ENCODE data around the gene B4GALT5.
A peak's percentile ranks its signal among the peaks of the same experiment; 100 is the strongest.

B4GALT5 gene

GRCh38 chr20:49595811-49596561 is 117.7 kb downstream of the B4GALT5 start:
- no peak overlapping the region for H3K27ac ChIP-seq (ENCODE audit: low read depth, low read length)
- no peak overlapping the region for H3K18ac ChIP-seq (ENCODE audit: low read length)
- H2BK15ac ChIP-seq (replicated peaks; ENCODE audit: low read depth), result no peak overlapping the region
- H3K9ac ChIP-seq (ENCODE audit: low read length), result no peak overlapping the region
- WGBS (ENCODE audit: extremely low coverage, insufficient coverage, low lambda C conversion rate), result no CpG with 5 or more reads among the region's 15 CpGs
- H2BK120ac ChIP-seq (ENCODE audit: low read depth, low read length), result no peak overlapping the region
- H3K4ac ChIP-seq (ENCODE audit: low read depth, low read length), result no peak overlapping the region
- no peak overlapping the region for H2AK5ac ChIP-seq (ENCODE audit: low read length)
- no peak overlapping the region for H4K5ac ChIP-seq (ENCODE audit: low read length)
- no peaks in the 10 kb centered on the region for H3K36me3 ChIP-seq (ENCODE audit: control insufficient read depth, insufficient read depth, low read length)
- no peak overlapping the region for H3K23ac ChIP-seq (ENCODE audit: low read length)
- H2BK5ac ChIP-seq (ENCODE audit: low read length), result no peak overlapping the region
- no peaks in the 10 kb centered on the region for H3K79me1 ChIP-seq (ENCODE audit: low read length)
- no peaks in the 10 kb centered on the region for H3K4me1 ChIP-seq (ENCODE audit: control insufficient read depth, low read depth, low read length)
- no peak overlapping the region for H3K56ac ChIP-seq (ENCODE audit: low read length)
- no peaks in the 10 kb centered on the region for H3K27me3 ChIP-seq (ENCODE audit: insufficient read depth, low read length, poor library complexity)
- no peaks in the 10 kb centered on the region for H3K79me2 ChIP-seq (ENCODE audit: control insufficient read depth, insufficient read depth, low read length)
- no peak overlapping the region for H3K4me3 ChIP-seq (ENCODE audit: low read length)
- DNase-seq, result no peak
- H3K4me2 ChIP-seq (ENCODE audit: low read length), result no peak overlapping the region
- no peak overlapping the region for H4K8ac ChIP-seq (ENCODE audit: low read depth, low read length)

GRCh38 chr20:49595346-49595745 is 118.3 kb downstream of the B4GALT5 start:
- no peak for DNase-seq
- no CpG with 5 or more reads among the region's 10 CpGs for WGBS (ENCODE audit: extremely low coverage, insufficient coverage, low lambda C conversion rate)
- Histone ChIP-seq H3K9ac (ENCODE audit: low read length) (no peak overlapping the region), H3K56ac (ENCODE audit: low read length) (no peak overlapping the region), H3K27ac (ENCODE audit: low read depth, low read length) (no peak overlapping the region), H3K4me1 (ENCODE audit: control insufficient read depth, low read depth, low read length) (no peaks in the 10 kb centered on the region), H3K4me3 (ENCODE audit: low read length) (no peak overlapping the region), H4K8ac (ENCODE audit: low read depth, low read length) (no peak overlapping the region), H3K18ac (ENCODE audit: low read length) (no peak overlapping the region), H2BK5ac (ENCODE audit: low read length) (no peak overlapping the region), H2BK15ac (replicated peaks; ENCODE audit: low read depth) (no peak overlapping the region), H2BK120ac (ENCODE audit: low read depth, low read length) (no peak overlapping the region), H3K23ac (ENCODE audit: low read length) (no peak overlapping the region), H3K79me2 (ENCODE audit: control insufficient read depth, insufficient read depth, low read length) (no peaks in the 10 kb centered on the region), H3K36me3 (ENCODE audit: control insufficient read depth, insufficient read depth, low read length) (no peaks in the 10 kb centered on the region), H3K79me1 (ENCODE audit: low read length) (no peaks in the 10 kb centered on the region), H3K4ac (ENCODE audit: low read depth, low read length) (no peak overlapping the region), H3K27me3 (ENCODE audit: insufficient read depth, low read length, poor library complexity) (no peaks in the 10 kb centered on the region), H2AK5ac (ENCODE audit: low read length) (no peak overlapping the region), H4K5ac (ENCODE audit: low read length) (no peak overlapping the region), H3K4me2 (ENCODE audit: low read length) (no peak overlapping the region)

- H3K36me3 ChIP-seq (ENCODE audit: control insufficient read depth, insufficient read depth, low read length), result no peaks in the 10 kb centered on the region
- no peak overlapping the region for H3K23ac ChIP-seq (ENCODE audit: low read length)
- H3K56ac ChIP-seq (ENCODE audit: low read length), result no peak overlapping the region
- no peak overlapping the region for H4K5ac ChIP-seq (ENCODE audit: low read length)
- no peak overlapping the region for H2BK15ac ChIP-seq (replicated peaks; ENCODE audit: low read depth)
- H3K4me1 ChIP-seq (ENCODE audit: control insufficient read depth, low read depth, low read length), result no peaks in the 10 kb centered on the region
- H2AK5ac ChIP-seq (ENCODE audit: low read length), result no peak overlapping the region
- DNase-seq, result no peak
- no CpG with 5 or more reads among the region's 6 CpGs for WGBS (ENCODE audit: extremely low coverage, insufficient coverage, low lambda C conversion rate)
- no peak overlapping the region for H3K9ac ChIP-seq (ENCODE audit: low read length)
- no peak overlapping the region for H3K4ac ChIP-seq (ENCODE audit: low read depth, low read length)
- no peak overlapping the region for H3K27ac ChIP-seq (ENCODE audit: low read depth, low read length)
- no peak overlapping the region for H2BK120ac ChIP-seq (ENCODE audit: low read depth, low read length)
- no peaks in the 10 kb centered on the region for H3K27me3 ChIP-seq (ENCODE audit: insufficient read depth, low read length, poor library complexity)
- no peaks in the 10 kb centered on the region for H3K79me1 ChIP-seq (ENCODE audit: low read length)
- H4K8ac ChIP-seq (ENCODE audit: low read depth, low read length), result no peak overlapping the region
- H3K18ac ChIP-seq (ENCODE audit: low read length), result no peak overlapping the region
- H2BK5ac ChIP-seq (ENCODE audit: low read length), result no peak overlapping the region
- H3K4me2 ChIP-seq (ENCODE audit: low read length), result no peak overlapping the region
- H3K4me3 ChIP-seq (ENCODE audit: low read length), result no peak overlapping the region
- no peaks in the 10 kb centered on the region for H3K79me2 ChIP-seq (ENCODE audit: control insufficient read depth, insufficient read depth, low read length)
Observed at GRCh38 chr20:49594931-49595315, 118.8 kb downstream of the B4GALT5 start.

- Histone ChIP-seq H2BK5ac (ENCODE audit: low read length) (no peak overlapping the region), H4K8ac (ENCODE audit: low read depth, low read length) (no peak overlapping the region), H4K5ac (ENCODE audit: low read length) (no peak overlapping the region), H3K79me1 (ENCODE audit: low read length) (no peaks in the 10 kb centered on the region), H3K56ac (ENCODE audit: low read length) (peak overlapping the region; percentile 7), H3K4me3 (ENCODE audit: low read length) (no peak overlapping the region), H3K36me3 (ENCODE audit: control insufficient read depth, insufficient read depth, low read length) (no peaks in the 10 kb centered on the region), H3K9ac (ENCODE audit: low read length) (no peak overlapping the region), H3K4ac (ENCODE audit: low read depth, low read length) (no peak overlapping the region), H3K79me2 (ENCODE audit: control insufficient read depth, insufficient read depth, low read length) (no peaks in the 10 kb centered on the region), H3K27me3 (ENCODE audit: insufficient read depth, low read length, poor library complexity) (no peaks in the 10 kb centered on the region), H2AK5ac (ENCODE audit: low read length) (no peak overlapping the region), H3K27ac (ENCODE audit: low read depth, low read length) (no peak overlapping the region), H3K4me1 (ENCODE audit: control insufficient read depth, low read depth, low read length) (no peaks in the 10 kb centered on the region), H2BK120ac (ENCODE audit: low read depth, low read length) (no peak overlapping the region), H3K18ac (ENCODE audit: low read length) (no peak overlapping the region), H3K4me2 (ENCODE audit: low read length) (no peak overlapping the region), H2BK15ac (replicated peaks; ENCODE audit: low read depth) (no peak overlapping the region), H3K23ac (ENCODE audit: low read length) (no peak overlapping the region)
- DNase-seq, result no peak
- WGBS (ENCODE audit: extremely low coverage, insufficient coverage, low lambda C conversion rate), result no CpG with 5 or more reads among the region's 12 CpGs
Observed at GRCh38 chr20:49594143-49594930, 119.3 kb downstream of the B4GALT5 start.

- H4K8ac ChIP-seq (ENCODE audit: low read depth, low read length), result no peak overlapping the region
- DNase-seq, result no peak
- peak overlapping the region; percentile 7 for H3K56ac ChIP-seq (ENCODE audit: low read length)
- no peaks in the 10 kb centered on the region for H3K4me1 ChIP-seq (ENCODE audit: control insufficient read depth, low read depth, low read length)
- H3K36me3 ChIP-seq (ENCODE audit: control insufficient read depth, insufficient read depth, low read length), result no peaks in the 10 kb centered on the region
- H3K27me3 ChIP-seq (ENCODE audit: insufficient read depth, low read length, poor library complexity), result no peaks in the 10 kb centered on the region
- H3K4ac ChIP-seq (ENCODE audit: low read depth, low read length), result no peak overlapping the region
- H2BK120ac ChIP-seq (ENCODE audit: low read depth, low read length), result no peak overlapping the region
- no peak overlapping the region for H3K27ac ChIP-seq (ENCODE audit: low read depth, low read length)
- no peak overlapping the region for H3K23ac ChIP-seq (ENCODE audit: low read length)
- H2BK5ac ChIP-seq (ENCODE audit: low read length), result no peak overlapping the region
- no peak overlapping the region for H3K4me3 ChIP-seq (ENCODE audit: low read length)
- no CpG with 5 or more reads among the region's 15 CpGs for WGBS (ENCODE audit: extremely low coverage, insufficient coverage, low lambda C conversion rate)
- H3K79me1 ChIP-seq (ENCODE audit: low read length), result no peaks in the 10 kb centered on the region
- no peak overlapping the region for H3K9ac ChIP-seq (ENCODE audit: low read length)
- no peak overlapping the region for H2AK5ac ChIP-seq (ENCODE audit: low read length)
- no peak overlapping the region for H3K4me2 ChIP-seq (ENCODE audit: low read length)
- H2BK15ac ChIP-seq (replicated peaks; ENCODE audit: low read depth), result no peak overlapping the region
- no peak overlapping the region for H4K5ac ChIP-seq (ENCODE audit: low read length)
- no peak overlapping the region for H3K18ac ChIP-seq (ENCODE audit: low read length)
- no peaks in the 10 kb centered on the region for H3K79me2 ChIP-seq (ENCODE audit: control insufficient read depth, insufficient read depth, low read length)
Observed at GRCh38 chr20:49593466-49594142, 120.1 kb downstream of the B4GALT5 start.

Data from mesendoderm (in vitro differentiated cells).